Liver (tissue), 9 donors: ENCODE results near the gene PHKG1. TPM values are rescaled to one million over a fixed set of nuclear protein-coding genes. Genes with fewer than 3 reads are reported as not detected.
"Not testable (repeated sequence)": the region's sequence is repeated elsewhere in the genome, so short reads cannot be mapped to it uniquely, and the experiment has no call there.

ENCODE experiments used
- DNase-seq: peaks from one replicate; pipeline ENCODE4 v3.0.0-alpha.2; 2017; ENCODE audit warnings: low spot score
- H3K27ac ChIP-seq, 2 donors: one replicate each; pipeline ENCODE4 v1.7.0; 2013; ENCODE audit warnings: inconsistent platforms in 2 of 2, low read length in 2 of 2, control low read depth in 1 of 2, low read depth in 1 of 2, mild to moderate bottlenecking in 1 of 2
- H3K27me3 ChIP-seq, 4 donors: one replicate each; pipeline versions ENCODE4 v1.6.1 to v1.7.0; 2013; ENCODE audit warnings: low read length in 3 of 4, inconsistent platforms in 1 of 4, mild to moderate bottlenecking in 1 of 4, moderate library complexity in 1 of 4; ENCODE audit not compliant: control insufficient read depth in 4 of 4, insufficient read depth in 4 of 4
- H3K36me3 ChIP-seq, 4 donors: one replicate each; pipeline versions ENCODE4 v1.6.1 to v1.7.0; 2013; ENCODE audit warnings: low read length in 3 of 4, mild to moderate bottlenecking in 3 of 4, low read depth in 1 of 4, moderate library complexity in 1 of 4; ENCODE audit not compliant: control insufficient read depth in 4 of 4, insufficient read depth in 3 of 4
- H3K4me1 ChIP-seq, 4 donors: one replicate each; pipeline versions ENCODE4 v1.6.1 to v1.7.0; 2013; ENCODE audit warnings: low read length in 3 of 4, mild to moderate bottlenecking in 3 of 4, moderate library complexity in 1 of 4; ENCODE audit not compliant: control insufficient read depth in 4 of 4, insufficient read depth in 4 of 4
- H3K4me3 ChIP-seq, 3 donors: one replicate each; pipeline versions ENCODE4 v1.6.1 to v1.7.0; 2013; ENCODE audit warnings: low read length in 3 of 3, control low read depth in 1 of 3, low read depth in 1 of 3, mild to moderate bottlenecking in 1 of 3
- H3K9ac ChIP-seq, 2 donors: one replicate each; pipeline ENCODE4 v1.7.0; 2013; ENCODE audit warnings: low read length in 2 of 2, mild to moderate bottlenecking in 2 of 2, moderate library complexity in 2 of 2, control low read depth in 1 of 2, low read depth in 1 of 2
- H3K9me3 ChIP-seq, 4 donors: one replicate each; pipeline versions ENCODE4 v1.6.1 to v1.7.0; 2013; ENCODE audit warnings: low read length in 3 of 4; ENCODE audit not compliant: control insufficient read depth in 4 of 4
- EGR1 ChIP-seq, 2 donors: IDR thresholded peaks; 2 replicates each; pipeline ENCODE4 v1.6.1; 2016 to 2018; ENCODE audit warnings: antibody characterized with exemption in 2 of 2, low read depth in 2 of 2
- HNF4A ChIP-seq, 2 donors: conservative IDR thresholded peaks; 2 replicates each; pipeline ENCODE4 v1.6.1; 2016; ENCODE audit warnings: antibody characterized with exemption in 2 of 2, mild to moderate bottlenecking in 2 of 2
- NR2F2 ChIP-seq: IDR thresholded peaks from 2 replicates; pipeline ENCODE4 v1.6.1; 2016; ENCODE audit warnings: antibody characterized with exemption
- RAD21 ChIP-seq, 2 donors: IDR thresholded peaks; 2 replicates each; pipeline ENCODE4 v1.6.1; 2016; ENCODE audit warnings: antibody characterized with exemption in 2 of 2, mild to moderate bottlenecking in 2 of 2
- RXRA ChIP-seq, 2 donors: IDR thresholded peaks; 2 replicates each; pipeline ENCODE4 v1.6.1; 2017 to 2018; ENCODE audit warnings: antibody characterized with exemption in 2 of 2, mild to moderate bottlenecking in 1 of 2
- SP1 ChIP-seq: IDR thresholded peaks from 2 replicates; pipeline ENCODE4 v1.6.1; 2018; ENCODE audit warnings: antibody characterized with exemption, mild to moderate bottlenecking
- TAF1 ChIP-seq: conservative IDR thresholded peaks from 2 replicates; pipeline ENCODE4 v1.6.1; 2016; ENCODE audit warnings: antibody characterized with exemption, mild to moderate bottlenecking
- YY1 ChIP-seq: IDR thresholded peaks from 2 replicates; pipeline ENCODE4 v1.6.1; 2016; ENCODE audit warnings: antibody characterized with exemption, mild to moderate bottlenecking
- WGBS: extraction: QIAGEN DNeasy Blood & Tissue Kit; methylation state at CpG from one replicate; pipeline ENCODE4 v1.1.7; 2013; 5-methylcytosine and 5-hydroxymethylcytosine counted together
- polyA plus RNA-seq, 2 donors: library from polyadenylated mRNA; stranded (reverse) in 1 of 2; unstranded in 1 of 2; fragments of 200-250 nt in 1 of 2; fragments of >200 nt in 1 of 2; fragmentation: Nextera tagmentation in 1 of 2; extraction: Ambion mirVana in 1 of 2; gene quantifications; one replicate each; pipeline versions ENCODE4 v1.2.1 to v1.2.3, GENCODE V29; 2013 to 2015
- total RNA-seq, 2 donors: library from RNA; depleted of rRNA; stranded (reverse); fragments of >200 nt; gene quantifications; one replicate each; pipeline ENCODE4 v1.2.3, GENCODE V29; 2014
- TF ChIP-seq, protein P1 (sequence below): fragments of 150-350 bp; IDR thresholded peaks from 2 replicates; pipeline ENCODE4 v1.5.1; 2017; ENCODE audit warnings: improper control_type of control experiment, low read depth, low read length; ENCODE audit not compliant: missing input control
- TF ChIP-seq, protein P2 (sequence below): IDR thresholded peaks from 2 replicates; pipeline ENCODE4 v1.6.1; 2016; ENCODE audit warnings: antibody characterized with exemption, mild to moderate bottlenecking
- TF ChIP-seq, protein P3 (sequence below): IDR thresholded peaks from 2 replicates; pipeline ENCODE4 v1.6.1; 2016; ENCODE audit warnings: antibody characterized with exemption
- donor health status: healthy.
- donor health status: healthy.
- donor health status: healthy.
- donor health status: healthy.
- donor health status: healthy.

PHKG1 gene
- total RNA-seq (1 to 10 TPM in 1 of 2 donors, under 1 TPM in 1; 0.19 to 1.0 TPM), polyA plus RNA-seq (under 1 TPM; 0.18 to 0.30 TPM)

DNA sequence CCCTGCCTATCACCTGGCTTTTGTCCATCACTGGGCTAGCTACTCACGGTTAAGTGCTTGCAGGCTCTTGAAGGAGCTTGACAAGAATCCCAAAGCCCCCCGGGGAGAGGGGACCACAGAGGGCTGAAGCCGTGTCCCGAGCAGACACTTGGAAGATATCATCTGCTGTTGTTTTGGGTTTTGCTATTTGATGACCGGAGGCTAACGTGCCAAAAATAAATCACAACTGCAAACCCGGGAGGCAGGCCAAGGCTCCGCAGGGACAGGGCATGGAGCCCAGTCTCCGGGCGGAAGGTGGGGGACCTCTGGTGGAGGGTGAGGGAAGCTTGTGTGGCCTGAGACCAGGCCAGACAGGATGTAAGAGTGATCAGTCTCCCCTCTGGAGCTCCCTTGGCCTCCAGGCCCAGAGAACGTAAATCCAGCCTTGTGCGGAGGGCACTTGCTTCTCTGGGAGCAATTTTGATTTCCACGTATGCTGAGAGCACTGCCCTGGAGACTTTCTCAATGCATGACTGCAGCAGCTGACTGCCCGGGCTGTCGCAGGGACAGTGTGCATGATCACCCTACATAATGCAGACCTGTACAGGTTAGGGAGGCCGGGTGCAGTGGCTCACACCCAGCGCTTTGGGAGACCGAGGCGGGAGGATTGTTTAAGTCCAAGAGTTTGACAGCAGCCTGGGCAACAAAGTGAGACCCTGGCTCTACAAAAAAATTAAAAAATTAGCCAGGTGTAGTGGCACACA is at the start of gene PHKG1:
Gene PHKG1 (minus strand): TSS at position 164 of the 743 bp plus-strand sequence. CDS start 4,011 bp downstream, outside the sequence.
- Histone ChIP-seq H3K36me3 (no peaks in the 10 kb centered on the region), H3K9me3 (no peaks in the 10 kb centered on the region), H3K27ac (peak within 1 kb of the TSS; percentile 14 to 43), H3K9ac (no peak within 1 kb of the TSS), H3K27me3 (no peaks in the 10 kb centered on the region), H3K4me3 (no peak within 1 kb of the TSS), H3K4me1 (peaks cover 1 to 13% (median 7%) of the 10 kb centered on the region in 4 donors)
- DNase-seq: no peak
- WGBS: 28% methylated on average over 19 of the region's 19 CpGs
- TF ChIP-seq, protein P1, sequence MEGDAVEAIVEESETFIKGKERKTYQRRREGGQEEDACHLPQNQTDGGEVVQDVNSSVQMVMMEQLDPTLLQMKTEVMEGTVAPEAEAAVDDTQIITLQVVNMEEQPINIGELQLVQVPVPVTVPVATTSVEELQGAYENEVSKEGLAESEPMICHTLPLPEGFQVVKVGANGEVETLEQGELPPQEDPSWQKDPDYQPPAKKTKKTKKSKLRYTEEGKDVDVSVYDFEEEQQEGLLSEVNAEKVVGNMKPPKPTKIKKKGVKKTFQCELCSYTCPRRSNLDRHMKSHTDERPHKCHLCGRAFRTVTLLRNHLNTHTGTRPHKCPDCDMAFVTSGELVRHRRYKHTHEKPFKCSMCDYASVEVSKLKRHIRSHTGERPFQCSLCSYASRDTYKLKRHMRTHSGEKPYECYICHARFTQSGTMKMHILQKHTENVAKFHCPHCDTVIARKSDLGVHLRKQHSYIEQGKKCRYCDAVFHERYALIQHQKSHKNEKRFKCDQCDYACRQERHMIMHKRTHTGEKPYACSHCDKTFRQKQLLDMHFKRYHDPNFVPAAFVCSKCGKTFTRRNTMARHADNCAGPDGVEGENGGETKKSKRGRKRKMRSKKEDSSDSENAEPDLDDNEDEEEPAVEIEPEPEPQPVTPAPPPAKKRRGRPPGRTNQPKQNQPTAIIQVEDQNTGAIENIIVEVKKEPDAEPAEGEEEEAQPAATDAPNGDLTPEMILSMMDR: peak; percentile 64
- TF ChIP-seq RXRA (IDR thresholded peaks at IDR 0.05) (peak; percentile 24 to 28), TAF1 (no peak), NR2F2 (peak; percentile 36), YY1 (no peak), EGR1 (IDR thresholded peaks at IDR 0.05; ENCODE audit: low read depth in 2 of 2) (no peak), RAD21 (IDR thresholded peaks at IDR 0.05) (peak; percentile 80 to 84)
- TF ChIP-seq, protein P2, sequence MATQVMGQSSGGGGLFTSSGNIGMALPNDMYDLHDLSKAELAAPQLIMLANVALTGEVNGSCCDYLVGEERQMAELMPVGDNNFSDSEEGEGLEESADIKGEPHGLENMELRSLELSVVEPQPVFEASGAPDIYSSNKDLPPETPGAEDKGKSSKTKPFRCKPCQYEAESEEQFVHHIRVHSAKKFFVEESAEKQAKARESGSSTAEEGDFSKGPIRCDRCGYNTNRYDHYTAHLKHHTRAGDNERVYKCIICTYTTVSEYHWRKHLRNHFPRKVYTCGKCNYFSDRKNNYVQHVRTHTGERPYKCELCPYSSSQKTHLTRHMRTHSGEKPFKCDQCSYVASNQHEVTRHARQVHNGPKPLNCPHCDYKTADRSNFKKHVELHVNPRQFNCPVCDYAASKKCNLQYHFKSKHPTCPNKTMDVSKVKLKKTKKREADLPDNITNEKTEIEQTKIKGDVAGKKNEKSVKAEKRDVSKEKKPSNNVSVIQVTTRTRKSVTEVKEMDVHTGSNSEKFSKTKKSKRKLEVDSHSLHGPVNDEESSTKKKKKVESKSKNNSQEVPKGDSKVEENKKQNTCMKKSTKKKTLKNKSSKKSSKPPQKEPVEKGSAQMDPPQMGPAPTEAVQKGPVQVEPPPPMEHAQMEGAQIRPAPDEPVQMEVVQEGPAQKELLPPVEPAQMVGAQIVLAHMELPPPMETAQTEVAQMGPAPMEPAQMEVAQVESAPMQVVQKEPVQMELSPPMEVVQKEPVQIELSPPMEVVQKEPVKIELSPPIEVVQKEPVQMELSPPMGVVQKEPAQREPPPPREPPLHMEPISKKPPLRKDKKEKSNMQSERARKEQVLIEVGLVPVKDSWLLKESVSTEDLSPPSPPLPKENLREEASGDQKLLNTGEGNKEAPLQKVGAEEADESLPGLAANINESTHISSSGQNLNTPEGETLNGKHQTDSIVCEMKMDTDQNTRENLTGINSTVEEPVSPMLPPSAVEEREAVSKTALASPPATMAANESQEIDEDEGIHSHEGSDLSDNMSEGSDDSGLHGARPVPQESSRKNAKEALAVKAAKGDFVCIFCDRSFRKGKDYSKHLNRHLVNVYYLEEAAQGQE: no peak
- TF ChIP-seq, protein P3, sequence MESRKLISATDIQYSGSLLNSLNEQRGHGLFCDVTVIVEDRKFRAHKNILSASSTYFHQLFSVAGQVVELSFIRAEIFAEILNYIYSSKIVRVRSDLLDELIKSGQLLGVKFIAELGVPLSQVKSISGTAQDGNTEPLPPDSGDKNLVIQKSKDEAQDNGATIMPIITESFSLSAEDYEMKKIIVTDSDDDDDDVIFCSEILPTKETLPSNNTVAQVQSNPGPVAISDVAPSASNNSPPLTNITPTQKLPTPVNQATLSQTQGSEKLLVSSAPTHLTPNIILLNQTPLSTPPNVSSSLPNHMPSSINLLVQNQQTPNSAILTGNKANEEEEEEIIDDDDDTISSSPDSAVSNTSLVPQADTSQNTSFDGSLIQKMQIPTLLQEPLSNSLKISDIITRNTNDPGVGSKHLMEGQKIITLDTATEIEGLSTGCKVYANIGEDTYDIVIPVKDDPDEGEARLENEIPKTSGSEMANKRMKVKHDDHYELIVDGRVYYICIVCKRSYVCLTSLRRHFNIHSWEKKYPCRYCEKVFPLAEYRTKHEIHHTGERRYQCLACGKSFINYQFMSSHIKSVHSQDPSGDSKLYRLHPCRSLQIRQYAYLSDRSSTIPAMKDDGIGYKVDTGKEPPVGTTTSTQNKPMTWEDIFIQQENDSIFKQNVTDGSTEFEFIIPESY: no peak

DNA sequence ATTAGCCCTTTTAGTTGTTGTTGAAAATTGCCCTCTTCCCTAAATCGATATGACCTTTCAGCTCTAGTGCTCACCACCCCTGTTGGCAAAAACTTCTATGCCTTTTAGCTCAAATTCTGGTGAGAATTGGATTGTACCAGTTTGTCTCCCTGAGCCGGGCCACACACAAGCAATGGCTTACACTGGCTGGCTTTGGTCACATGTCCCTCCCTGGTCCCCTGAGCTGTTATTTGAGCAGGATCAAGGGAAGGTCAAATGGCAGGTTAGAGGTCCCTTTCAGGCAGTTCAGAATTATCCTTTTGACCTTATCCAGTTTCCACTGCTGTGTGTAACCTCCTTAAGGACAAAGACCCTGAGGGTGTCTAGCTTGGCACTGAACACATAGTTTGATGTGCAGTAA is 38.3 kb upstream of the PHKG1 start:
- not testable (repeated sequence) for H3K4me3 ChIP-seq, H3K9ac ChIP-seq, H3K4me1 ChIP-seq, H3K27me3 ChIP-seq, DNase-seq, H3K9me3 ChIP-seq, H3K36me3 ChIP-seq
- 31% methylated on average over 2 of the region's 2 CpGs for WGBS
- H3K27ac ChIP-seq: peak overlapping the region; percentile 8 to 18
- TF ChIP-seq HNF4A (conservative IDR thresholded peaks at IDR 0.05): peak in 1 of 2 donors; percentile 40
- TF ChIP-seq SP1: peak; percentile 18
- TF ChIP-seq RXRA (IDR thresholded peaks at IDR 0.05): peak; percentile 47 to 68
- TF ChIP-seq NR2F2: peak; percentile 67
